Stimulated activated CD8-positive, alpha-beta memory T cell treated with anti-CD3 and anti-CD28 coated beads, Interleukin-7, amount 100 ng/mL, for 4 hours (primary cell): ENCODE results near the gene NGFR.
A peak's percentile ranks its signal among the peaks of the same experiment; 100 is the strongest.

Experiments used
- DNase-seq, 2 donors: peaks; one replicate each; pipeline ENCODE4 v3.0.0-alpha.2; 2020; ENCODE audit warnings: low read depth in 2 of 2

NGFR gene

GRCh38 chr17:49494986-49495841 is at the start of gene NGFR:
NGFR (plus strand) TSS chr17:49495293; CDS start chr17:49495418, 125 bp downstream.
- peak in 1 of 2 donors; percentile 53 for DNase-seq

- no peak for DNase-seq
Measured at GRCh38 chr17:49445591-49445990, 49.5 kb upstream of the NGFR start.

GRCh38 chr17:49447628-49448302 is 47.3 kb upstream of the NGFR start:
- DNase-seq = no peak

GRCh38 chr17:49450181-49450580 is 44.9 kb upstream of the NGFR start:
- no peak for DNase-seq

- DNase-seq = no peak
Measured at GRCh38 chr17:49450735-49451134, 44.4 kb upstream of the NGFR start.

- no peak for DNase-seq
Measured at GRCh38 chr17:49452201-49452600, 42.9 kb upstream of the NGFR start.

- DNase-seq = no peak
Measured at GRCh38 chr17:49452661-49453060, 42.4 kb upstream of the NGFR start.

GRCh38 chr17:49454050-49454449 is 41.0 kb upstream of the NGFR start:
- DNase-seq = no peak

- DNase-seq = no peak
Measured at GRCh38 chr17:49455272-49455861, 39.7 kb upstream of the NGFR start.

GRCh38 chr17:49456183-49456965 is 38.7 kb upstream of the NGFR start:
- DNase-seq = no peak

- DNase-seq = no peak
Measured at GRCh38 chr17:49457564-49458535, 37.2 kb upstream of the NGFR start.

- DNase-seq = no peak
Measured at GRCh38 chr17:49459401-49459984, 35.6 kb upstream of the NGFR start.

- no peak for DNase-seq
Measured at GRCh38 chr17:49460401-49460800, 34.7 kb upstream of the NGFR start.

GRCh38 chr17:49461580-49461979 is 33.5 kb upstream of the NGFR start:
- DNase-seq = no peak

GRCh38 chr17:49464049-49464448 is 31.0 kb upstream of the NGFR start:
- no peak for DNase-seq

- DNase-seq = no peak
Measured at GRCh38 chr17:49465331-49465903, 29.7 kb upstream of the NGFR start.

- DNase-seq = no peak
Measured at GRCh38 chr17:49466436-49466835, 28.7 kb upstream of the NGFR start.

GRCh38 chr17:49467175-49467574 is 27.9 kb upstream of the NGFR start:
- no peak for DNase-seq

- no peak for DNase-seq
Measured at GRCh38 chr17:49468811-49469385, 26.2 kb upstream of the NGFR start.
